ENCODE results near the gene DNPEP.

Gene DNPEP

DNA sequence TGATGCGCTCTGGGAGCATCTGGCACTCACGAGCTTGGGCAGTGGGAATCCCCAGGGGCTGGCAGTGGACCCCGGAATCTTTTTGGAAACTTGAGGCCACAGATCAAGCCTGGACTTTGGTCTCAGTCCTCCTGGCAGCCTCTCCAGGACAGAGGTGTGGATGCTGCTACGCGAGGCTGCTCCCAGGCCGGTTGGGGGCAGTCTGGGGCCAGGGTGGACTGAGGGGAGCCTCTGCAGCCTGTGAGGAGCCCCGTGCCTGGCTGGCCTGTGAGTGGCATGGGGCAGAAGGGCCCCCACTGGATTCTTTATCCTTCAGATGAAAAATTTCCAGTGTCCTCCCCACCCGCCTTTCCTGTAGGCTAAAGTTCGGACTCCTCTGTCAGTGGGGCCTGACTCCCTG, 17.7 kb upstream of the DNPEP start:
- no peaks in the 10 kb centered on the region for H3K36me3 ChIP-seq (replicated peaks)
- no peak overlapping the region for H3K4me3 ChIP-seq (ENCODE audit: low read depth, low read length)
- no peak overlapping the region for H3K27ac ChIP-seq
- H3K27me3 ChIP-seq (replicated peaks) = no peaks in the 10 kb centered on the region
- DNase-seq = no peak
- TF ChIP-seq, protein P1, sequence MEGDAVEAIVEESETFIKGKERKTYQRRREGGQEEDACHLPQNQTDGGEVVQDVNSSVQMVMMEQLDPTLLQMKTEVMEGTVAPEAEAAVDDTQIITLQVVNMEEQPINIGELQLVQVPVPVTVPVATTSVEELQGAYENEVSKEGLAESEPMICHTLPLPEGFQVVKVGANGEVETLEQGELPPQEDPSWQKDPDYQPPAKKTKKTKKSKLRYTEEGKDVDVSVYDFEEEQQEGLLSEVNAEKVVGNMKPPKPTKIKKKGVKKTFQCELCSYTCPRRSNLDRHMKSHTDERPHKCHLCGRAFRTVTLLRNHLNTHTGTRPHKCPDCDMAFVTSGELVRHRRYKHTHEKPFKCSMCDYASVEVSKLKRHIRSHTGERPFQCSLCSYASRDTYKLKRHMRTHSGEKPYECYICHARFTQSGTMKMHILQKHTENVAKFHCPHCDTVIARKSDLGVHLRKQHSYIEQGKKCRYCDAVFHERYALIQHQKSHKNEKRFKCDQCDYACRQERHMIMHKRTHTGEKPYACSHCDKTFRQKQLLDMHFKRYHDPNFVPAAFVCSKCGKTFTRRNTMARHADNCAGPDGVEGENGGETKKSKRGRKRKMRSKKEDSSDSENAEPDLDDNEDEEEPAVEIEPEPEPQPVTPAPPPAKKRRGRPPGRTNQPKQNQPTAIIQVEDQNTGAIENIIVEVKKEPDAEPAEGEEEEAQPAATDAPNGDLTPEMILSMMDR (IDR thresholded peaks at IDR 0.05; ENCODE audit: low read depth, low read length, missing control alignments) = peak; percentile 36
- in situ Hi-C loops (cut with HindIII; ENCODE audit: low pct_ligation_motif_present, low sequenced_read_pairs) = no loop called here

DNA sequence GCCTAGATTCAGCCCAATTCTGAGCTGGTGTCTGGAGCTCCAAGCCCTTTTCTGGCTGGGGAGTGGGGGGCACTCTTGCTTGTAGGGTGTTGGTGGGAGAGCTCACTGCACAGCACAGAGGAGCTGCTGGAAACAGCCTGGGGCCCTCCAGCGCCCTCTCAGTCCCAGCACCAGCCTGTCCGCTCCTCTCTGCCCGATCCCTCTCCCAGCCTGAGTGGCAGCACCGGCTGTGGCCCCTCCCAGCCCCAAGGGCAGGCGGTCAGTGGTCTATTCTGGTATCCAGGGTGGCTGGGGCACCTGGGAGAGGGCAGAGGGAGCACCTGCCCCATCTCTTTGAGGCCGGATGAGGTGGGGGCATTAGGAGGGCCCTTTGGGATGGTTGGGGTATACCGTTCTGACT, 17.2 kb upstream of the DNPEP start:
- Histone ChIP-seq H3K27ac (no peak overlapping the region), H3K27me3 (replicated peaks) (no peaks in the 10 kb centered on the region), H3K36me3 (replicated peaks) (no peaks in the 10 kb centered on the region), H3K4me3 (ENCODE audit: low read depth, low read length) (no peak overlapping the region)
- DNase-seq = no peak
- TF ChIP-seq, protein P1 (IDR thresholded peaks at IDR 0.05; ENCODE audit: low read depth, low read length, missing control alignments) = no peak
- in situ Hi-C loops (cut with HindIII; ENCODE audit: low pct_ligation_motif_present, low sequenced_read_pairs) = no loop called here

DNA sequence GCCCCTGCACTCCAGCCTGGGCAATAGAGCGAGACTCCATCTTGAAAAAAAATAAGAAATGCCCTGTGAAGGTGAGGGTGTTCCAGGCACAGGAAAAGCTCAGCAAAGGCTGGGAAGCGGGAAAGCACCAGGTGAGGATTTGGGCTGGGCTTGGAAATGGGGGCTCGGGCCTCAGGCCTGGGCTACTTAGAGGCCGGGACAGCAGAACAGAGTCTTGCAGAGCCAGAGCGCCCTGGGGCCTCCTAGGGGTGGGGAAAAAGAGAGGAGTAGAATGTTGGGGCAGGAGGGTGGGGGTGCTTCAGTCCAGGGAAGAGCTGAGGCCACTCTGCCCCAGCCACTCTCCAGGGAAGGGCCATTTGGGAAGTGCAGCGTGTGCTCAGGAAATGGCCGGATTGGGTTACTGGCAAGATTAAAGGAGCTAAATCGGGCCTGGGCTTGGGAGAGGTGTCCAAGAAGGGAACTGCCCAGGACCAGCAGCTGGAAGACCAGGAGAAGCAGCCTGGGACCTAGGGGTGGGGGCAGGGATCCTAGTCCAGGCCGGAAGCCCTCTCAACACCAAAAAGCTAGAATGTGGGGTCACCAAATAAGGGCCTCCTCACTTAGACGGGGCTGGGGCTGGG, 16.7 kb upstream of the DNPEP start:
- TF ChIP-seq, protein P1 (IDR thresholded peaks at IDR 0.05; ENCODE audit: low read depth, low read length, missing control alignments) = no peak
- in situ Hi-C loops (cut with HindIII; ENCODE audit: low pct_ligation_motif_present, low sequenced_read_pairs) = no loop called here

DNA sequence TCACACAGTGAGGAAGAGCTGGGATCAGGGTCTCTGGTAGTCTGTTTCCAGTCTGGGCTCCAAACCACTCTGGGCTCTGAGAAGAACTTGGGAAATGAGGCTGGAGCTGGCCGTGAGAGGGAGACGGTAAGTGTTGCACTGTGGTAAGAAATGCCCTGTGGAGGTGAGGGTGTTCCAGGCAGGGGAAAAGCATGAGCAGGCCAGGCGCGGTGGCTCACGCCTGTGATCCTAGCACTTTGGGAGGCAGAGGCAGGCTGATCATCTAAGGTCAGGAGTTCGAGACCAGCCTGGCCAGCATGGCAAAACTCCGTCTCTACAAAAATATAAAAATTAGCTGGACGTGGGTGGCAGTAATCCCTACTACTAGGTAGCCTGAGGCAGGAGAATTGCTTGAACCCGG, 16.1 kb upstream of the DNPEP start:
- Histone ChIP-seq H3K27me3 (replicated peaks) (no peaks in the 10 kb centered on the region), H3K36me3 (replicated peaks) (no peaks in the 10 kb centered on the region), H3K27ac (no peak overlapping the region), H3K4me3 (ENCODE audit: low read depth, low read length) (no peak overlapping the region)
- DNase-seq = no peak
- TF ChIP-seq, protein P1 (IDR thresholded peaks at IDR 0.05; ENCODE audit: low read depth, low read length, missing control alignments) = no peak
- in situ Hi-C loops (cut with HindIII; ENCODE audit: low pct_ligation_motif_present, low sequenced_read_pairs) = no loop called here

More for the DNA sequence above, 16.7 kb upstream of the DNPEP start:
- no peaks in the 10 kb centered on the region for H3K27me3 ChIP-seq (replicated peaks)
- no peaks in the 10 kb centered on the region for H3K36me3 ChIP-seq (replicated peaks)
- no peak for DNase-seq
- no peak overlapping the region for H3K27ac ChIP-seq
- H3K4me3 ChIP-seq (ENCODE audit: low read depth, low read length) = no peak overlapping the region

DNA sequence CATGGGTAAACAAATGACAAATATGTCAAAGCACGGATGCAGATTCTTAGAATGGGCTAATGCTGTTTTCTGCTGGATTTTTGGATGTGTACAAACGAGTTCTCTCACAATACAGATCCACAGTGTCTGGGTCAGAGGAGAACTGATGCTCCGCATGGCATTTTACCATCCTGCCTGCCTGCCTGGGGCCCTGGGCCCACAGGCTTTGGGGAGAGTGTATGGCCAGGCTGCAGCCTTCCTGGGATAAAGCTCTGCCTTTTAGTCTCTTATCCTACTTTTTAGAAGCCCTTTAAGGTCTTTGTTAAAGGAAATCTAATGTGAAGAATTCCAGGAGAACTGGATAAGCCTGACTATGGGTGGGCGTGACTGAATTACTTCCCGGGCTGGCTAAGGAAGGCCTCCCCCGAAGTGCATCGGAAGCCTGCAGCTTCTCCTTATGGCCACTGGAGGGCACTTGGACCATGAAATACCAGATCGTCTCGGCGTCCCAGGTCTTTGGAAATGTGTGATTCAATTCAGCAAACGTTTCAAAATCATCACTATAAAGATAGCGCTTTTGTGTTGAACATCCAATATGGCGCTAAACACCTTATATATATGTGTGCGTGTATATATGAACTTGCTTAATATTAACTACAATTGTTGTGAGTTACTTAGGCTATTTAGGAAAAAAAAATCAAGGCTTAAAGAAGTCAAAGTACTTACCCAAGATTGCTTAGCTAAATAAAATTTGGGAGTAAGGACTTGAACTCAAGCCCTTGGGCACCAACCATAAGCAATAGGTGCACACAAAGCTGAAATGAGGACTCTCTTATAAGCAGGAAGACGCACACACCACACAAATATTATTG, 15.2 kb upstream of the DNPEP start:
- Histone ChIP-seq H3K4me3 (ENCODE audit: low read depth, low read length) (no peak overlapping the region), H3K27me3 (replicated peaks) (no peaks in the 10 kb centered on the region), H3K27ac (no peak overlapping the region), H3K36me3 (replicated peaks) (no peaks in the 10 kb centered on the region)
- TF ChIP-seq, protein P1 (IDR thresholded peaks at IDR 0.05; ENCODE audit: low read depth, low read length, missing control alignments) = peak; percentile 95
- DNase-seq = peak; percentile 69
- in situ Hi-C loops (cut with HindIII; ENCODE audit: low pct_ligation_motif_present, low sequenced_read_pairs) = no loop called here
